Neuron (in vitro differentiated cells): ENCODE measurements around the gene SPRYD4.
A peak's percentile ranks its signal among the peaks of the same experiment; 100 is the strongest.

Experiments
- H2AFZ ChIP-seq: one replicate; pipeline ENCODE4 v1.6.1; 2013; ENCODE audit warnings: low read depth, mild to moderate bottlenecking, inconsistent platforms, low read length, moderate library complexity
- H3K27me3 ChIP-seq: one replicate; pipeline ENCODE4 v1.6.1; 2013; ENCODE audit warnings: low read length; ENCODE audit not compliant: insufficient read depth
- H3K36me3 ChIP-seq: one replicate; pipeline ENCODE4 v1.6.1; 2013; ENCODE audit warnings: low read length; ENCODE audit not compliant: insufficient read depth
- H3K4me1 ChIP-seq: one replicate; pipeline ENCODE4 v1.6.1; 2013; ENCODE audit warnings: low read length; ENCODE audit not compliant: insufficient read depth
- H3K4me3 ChIP-seq: 2 replicates; pipeline ENCODE4 v1.5.1; 2013; ENCODE audit warnings: mild to moderate bottlenecking, low read length, moderate library complexity
- H3K9me3 ChIP-seq: one replicate; pipeline ENCODE4 v1.6.1; 2013; ENCODE audit warnings: low read length

The SPRYD4 gene

GRCh38 chr12:56518570-56518969 lies 50.2 kb downstream of the SPRYD4 start:
- H3K27me3 ChIP-seq = no peaks in the 10 kb centered on the region
- H3K4me3 ChIP-seq = no peak overlapping the region
- no peaks in the 10 kb centered on the region for H3K36me3 ChIP-seq
- H2AFZ ChIP-seq = no peak overlapping the region
- H3K4me1 ChIP-seq = peaks cover 6% of the 10 kb centered on the region
- H3K9me3 ChIP-seq = no peaks in the 10 kb centered on the region

GRCh38 chr12:56520048-56520447 lies 51.7 kb downstream of the SPRYD4 start:
- H3K4me1 ChIP-seq = peaks cover 6% of the 10 kb centered on the region
- H3K4me3 ChIP-seq = no peak overlapping the region
- no peaks in the 10 kb centered on the region for H3K36me3 ChIP-seq
- no peak overlapping the region for H2AFZ ChIP-seq
- H3K9me3 ChIP-seq = no peaks in the 10 kb centered on the region
- no peaks in the 10 kb centered on the region for H3K27me3 ChIP-seq

GRCh38 chr12:56520506-56520905 lies 52.1 kb downstream of the SPRYD4 start:
- Histone ChIP-seq H3K4me3 (no peak overlapping the region), H3K27me3 (no peaks in the 10 kb centered on the region), H3K9me3 (no peaks in the 10 kb centered on the region), H2AFZ (no peak overlapping the region), H3K4me1 (peaks cover 6% of the 10 kb centered on the region), H3K36me3 (no peaks in the 10 kb centered on the region)

GRCh38 chr12:56521209-56521589 lies 52.8 kb downstream of the SPRYD4 start:
- Histone ChIP-seq H3K9me3 (no peaks in the 10 kb centered on the region), H3K4me3 (peak overlapping the region; percentile 99), H3K4me1 (peaks cover 6% of the 10 kb centered on the region), H3K36me3 (no peaks in the 10 kb centered on the region), H2AFZ (peak overlapping the region; percentile 72), H3K27me3 (no peaks in the 10 kb centered on the region)

- peaks cover 9% of the 10 kb centered on the region for H3K4me1 ChIP-seq
- H3K36me3 ChIP-seq = no peaks in the 10 kb centered on the region
- H3K27me3 ChIP-seq = no peaks in the 10 kb centered on the region
- H3K9me3 ChIP-seq = no peaks in the 10 kb centered on the region
- peak within 1 kb of the TSS; percentile 99 for H3K4me3 ChIP-seq
- peak within 1 kb of the TSS; percentile 95 for H2AFZ ChIP-seq
Measured at GRCh38 chr12:56521590-56522371, 53.4 kb downstream of the SPRYD4 start, which contains the start of gene RBMS2. TSS of gene RBMS2 (plus strand) at chr12:56521820. CDS start at chr12:56522024, 204 bp downstream.

GRCh38 chr12:56522411-56523193 lies 54.2 kb downstream of the SPRYD4 start:
- H3K36me3 ChIP-seq = no peaks in the 10 kb centered on the region
- peaks cover 10% of the 10 kb centered on the region for H3K4me1 ChIP-seq
- H3K4me3 ChIP-seq = peak overlapping the region; percentile 99
- no peaks in the 10 kb centered on the region for H3K9me3 ChIP-seq
- peak overlapping the region; percentile 95 for H2AFZ ChIP-seq
- no peaks in the 10 kb centered on the region for H3K27me3 ChIP-seq

GRCh38 chr12:56528846-56529245 lies 60.5 kb downstream of the SPRYD4 start:
- Histone ChIP-seq H3K36me3 (no peaks in the 10 kb centered on the region), H2AFZ (no peak overlapping the region), H3K9me3 (no peaks in the 10 kb centered on the region), H3K27me3 (no peaks in the 10 kb centered on the region), H3K4me1 (peaks cover 4% of the 10 kb centered on the region), H3K4me3 (no peak overlapping the region)
